GM19099 (cell line): ENCODE measurements around the gene PAX3.

Experiments
- POLR2A ChIP-seq: IDR thresholded peaks from 3 replicates; pipeline ENCODE4 v1.6.1; 2011; ENCODE audit warnings: low read depth; ENCODE audit not compliant: insufficient read length; ENCODE audit errors: extremely low read depth

Gene PAX3

DNA sequence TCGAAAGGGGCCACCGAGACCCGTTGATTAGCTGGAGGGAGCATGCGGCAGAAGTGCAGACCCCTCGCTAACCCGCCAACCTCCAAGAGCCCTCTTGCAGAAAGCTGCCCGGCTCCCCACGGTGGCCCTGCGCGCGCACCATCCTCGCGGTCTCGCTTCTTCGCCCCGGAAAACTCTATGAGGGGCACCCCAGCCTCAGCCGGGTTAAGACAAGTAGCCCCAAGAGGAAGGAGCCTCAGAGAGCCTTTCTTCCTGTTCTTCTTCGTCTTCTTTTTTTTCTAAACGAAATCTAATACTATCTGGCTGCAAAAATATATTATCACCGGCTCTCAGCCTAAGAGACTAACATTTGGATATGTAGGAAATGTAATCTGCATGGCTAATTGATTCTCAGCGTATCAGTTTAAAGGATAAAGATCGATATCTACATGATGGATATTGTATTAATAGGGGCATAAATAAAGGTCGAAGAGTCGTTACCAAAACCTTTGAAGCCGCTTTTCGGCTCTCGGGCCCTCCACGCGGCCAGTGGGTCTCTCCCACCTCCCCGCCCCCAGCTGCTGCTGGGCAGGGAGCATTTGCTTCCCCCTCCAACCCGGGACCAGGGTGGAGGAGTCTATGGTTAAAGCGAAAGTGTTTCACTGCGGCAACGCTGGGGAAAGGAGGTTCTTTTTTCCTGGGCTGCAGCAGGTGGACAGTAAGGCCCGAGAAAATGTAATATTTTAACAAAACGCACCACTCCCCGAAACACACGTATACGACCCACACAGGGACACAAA is 6.1 kb upstream of the PAX3 start:
- TF ChIP-seq POLR2A = no peak

DNA sequence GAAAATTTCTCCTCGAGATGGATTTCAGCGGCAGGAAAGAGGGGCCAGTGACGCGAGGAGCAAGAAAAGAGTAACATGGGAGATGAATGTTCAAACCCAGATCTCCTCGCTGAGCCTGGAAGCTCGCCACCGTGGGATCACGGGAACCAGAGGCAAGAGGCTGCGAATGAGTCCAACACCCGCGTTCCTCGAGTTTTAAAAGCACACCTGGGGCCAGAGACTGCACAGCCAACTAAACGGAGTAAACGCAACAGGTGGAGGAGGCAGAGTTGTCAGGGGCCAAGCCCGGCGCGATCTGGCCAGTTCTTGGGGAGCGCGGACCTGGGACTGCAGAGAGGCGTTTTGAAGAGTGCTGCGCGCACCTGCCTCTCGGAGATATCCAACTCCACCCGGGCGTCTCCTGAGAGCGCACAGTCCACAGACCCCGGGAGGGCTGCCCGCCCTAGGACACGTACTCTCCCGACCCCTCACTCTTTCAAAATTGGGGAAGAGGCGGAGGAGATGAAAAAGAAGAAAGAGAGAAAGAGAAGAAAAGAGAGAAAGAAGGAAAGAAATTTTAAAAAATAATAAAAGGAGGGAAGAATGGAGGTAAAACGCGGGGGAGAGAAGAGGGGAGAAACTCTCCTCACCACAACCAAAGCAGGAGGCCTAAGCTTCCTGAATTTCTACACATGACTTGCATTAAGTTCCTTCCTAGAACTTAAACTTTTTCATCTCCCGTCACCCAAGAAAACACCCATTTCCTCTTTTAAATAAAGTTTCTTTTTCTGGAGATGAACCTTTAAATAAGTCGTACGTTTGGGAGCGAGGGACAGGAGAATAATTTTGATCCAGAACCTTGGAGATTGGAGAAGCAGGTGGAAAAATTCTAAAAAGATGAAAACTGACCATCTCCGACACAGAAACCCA is 5.3 kb upstream of the PAX3 start:
- no peak for TF ChIP-seq POLR2A

DNA sequence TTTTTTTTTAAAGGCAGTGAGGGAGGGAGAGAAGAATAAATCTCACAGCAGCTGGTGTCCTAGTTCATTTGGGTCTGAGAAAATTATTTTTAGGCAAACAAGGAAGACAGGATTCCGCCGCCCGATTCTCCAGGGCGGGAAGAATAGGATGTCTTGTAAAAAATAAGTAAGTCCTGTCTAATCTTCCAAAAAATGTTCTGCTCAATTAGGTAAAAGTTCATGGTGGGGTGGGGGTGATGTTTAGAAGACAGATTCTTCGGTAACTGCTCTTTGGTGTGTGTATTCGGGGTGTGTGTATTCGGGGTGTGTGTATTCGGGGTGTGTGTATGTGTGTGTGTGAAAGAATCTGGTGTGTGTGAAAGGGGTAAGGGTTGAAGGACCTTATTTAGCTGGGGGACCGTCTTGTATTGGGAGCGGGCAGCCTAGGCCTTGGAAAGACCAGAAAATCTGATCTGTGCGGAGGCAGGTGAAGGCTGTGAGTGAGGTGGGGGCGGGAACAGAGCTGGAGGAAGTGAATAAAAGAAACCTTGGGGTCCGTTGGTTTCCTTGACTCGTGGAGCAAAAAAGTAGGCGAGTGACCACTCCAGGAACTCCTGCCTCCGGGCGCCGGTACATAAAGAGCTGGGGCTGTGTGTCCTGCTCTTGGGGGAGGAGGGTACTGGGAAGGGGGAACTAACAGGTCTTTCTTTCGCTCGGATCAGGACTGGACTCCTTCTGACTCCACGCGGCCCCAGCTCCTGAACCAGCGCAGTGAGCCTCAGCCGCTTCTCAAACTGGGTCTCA is 4.4 kb upstream of the PAX3 start:
- TF ChIP-seq POLR2A = no peak

DNA sequence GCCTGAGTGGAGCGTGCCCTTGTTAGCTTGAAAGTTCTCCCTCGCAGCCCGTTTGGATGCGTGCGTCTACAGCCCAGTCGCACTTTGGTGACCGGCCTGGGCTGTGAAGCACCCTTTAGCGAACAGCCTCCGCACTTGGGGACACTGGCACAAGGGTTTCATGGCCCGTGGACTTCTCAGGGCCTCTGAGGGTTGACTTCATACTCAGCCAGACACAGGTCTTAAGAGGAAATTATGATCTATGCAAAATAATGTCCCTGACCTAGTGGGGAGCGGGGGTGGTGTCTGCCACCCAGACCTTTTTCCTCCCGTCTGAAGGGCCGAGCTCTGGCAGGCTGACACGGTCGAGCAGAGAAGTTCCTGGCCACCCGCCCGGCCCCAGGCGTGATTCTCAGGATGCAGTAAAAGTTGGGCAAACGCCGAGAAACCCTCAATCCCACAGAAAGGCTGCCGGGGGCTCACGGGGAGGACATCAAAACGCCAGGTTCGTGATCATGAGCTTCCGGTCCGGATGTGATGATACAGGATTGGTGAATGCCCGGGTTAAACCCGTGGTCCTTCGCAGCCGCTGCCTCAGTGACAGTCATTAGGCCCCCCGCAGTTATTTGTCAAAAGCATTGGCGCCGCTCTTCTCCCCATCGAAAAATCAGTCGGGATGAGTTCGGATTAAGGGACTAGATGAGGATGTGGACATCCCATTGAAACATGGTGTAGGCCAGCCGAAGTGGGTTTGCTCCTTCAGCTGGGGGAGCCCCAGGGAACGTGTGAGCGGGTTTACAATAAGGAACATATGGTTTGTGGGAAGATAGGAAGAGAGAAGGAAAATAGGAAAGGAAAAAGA is 3.6 kb upstream of the PAX3 start:
- no peak for TF ChIP-seq POLR2A

DNA sequence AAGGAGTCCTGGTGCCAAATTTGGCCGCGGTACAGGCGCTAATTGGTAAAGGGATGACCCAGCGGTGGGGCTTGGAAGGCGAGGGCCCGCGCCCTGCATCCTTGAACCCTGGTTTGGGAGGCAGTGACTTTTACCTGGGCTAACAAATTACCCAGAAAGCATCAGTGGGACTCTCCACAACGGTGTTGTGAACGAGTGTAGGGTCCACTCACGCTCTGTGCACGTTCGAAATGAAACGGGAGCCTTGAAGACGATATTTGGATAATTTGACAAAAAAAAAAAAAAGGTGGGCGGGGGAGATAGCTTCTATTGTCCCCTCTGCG is 3.0 kb upstream of the PAX3 start:
- no peak for TF ChIP-seq POLR2A

DNA sequence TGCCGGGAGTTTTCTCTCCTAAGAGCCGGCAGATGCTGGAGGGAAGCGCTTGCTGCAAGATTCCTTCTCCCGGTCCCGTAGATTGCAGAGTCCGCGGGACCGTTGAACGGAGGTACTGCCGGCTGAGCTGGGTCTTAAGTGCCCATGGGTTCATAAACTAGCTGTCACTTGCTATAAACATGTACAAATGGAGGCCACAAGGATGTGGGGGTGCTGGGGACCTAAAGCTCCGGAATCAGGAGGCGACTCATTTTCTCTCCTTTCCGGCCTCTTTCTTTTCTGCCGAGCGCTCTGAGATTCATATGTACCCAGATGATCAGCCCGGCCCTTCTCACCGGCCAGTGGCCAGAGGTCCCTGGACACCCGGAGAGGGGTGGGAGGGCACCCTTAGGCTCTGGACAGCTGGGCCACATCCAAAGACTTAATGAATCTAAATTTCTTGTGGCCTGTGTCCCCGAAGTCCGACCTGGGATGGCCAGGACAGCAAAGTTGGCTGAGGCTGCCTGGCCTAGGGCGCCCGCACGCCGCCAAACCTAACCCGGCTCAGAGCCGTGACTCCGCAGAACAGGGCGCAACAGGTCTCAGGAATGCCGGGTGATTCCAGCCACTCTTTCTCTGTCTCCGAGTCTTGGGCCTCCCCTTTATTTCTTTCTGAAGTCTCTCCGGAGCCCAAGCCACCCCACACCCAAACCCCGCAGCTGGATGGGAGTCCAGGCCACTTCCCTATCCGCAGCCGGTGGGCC is 2.4 kb upstream of the PAX3 start:
- no peak for TF ChIP-seq POLR2A

DNA sequence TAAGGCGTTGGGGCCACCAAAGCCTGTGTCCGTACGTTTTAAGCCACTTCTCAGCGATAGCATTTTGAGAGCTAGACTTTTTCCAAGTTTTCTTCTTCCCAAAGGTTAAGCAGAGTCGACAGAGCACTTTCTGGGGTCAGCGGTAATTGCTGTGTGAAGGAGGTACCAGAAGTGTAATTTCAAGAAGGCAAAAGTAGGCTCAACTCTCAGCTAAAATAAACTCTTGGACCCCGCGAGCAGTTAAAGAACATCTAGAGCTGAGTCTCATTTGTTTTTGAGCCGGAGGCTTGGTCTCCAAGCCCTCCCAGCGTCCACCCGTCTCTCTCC is 1.9 kb upstream of the PAX3 start:
- no peak for TF ChIP-seq POLR2A

DNA sequence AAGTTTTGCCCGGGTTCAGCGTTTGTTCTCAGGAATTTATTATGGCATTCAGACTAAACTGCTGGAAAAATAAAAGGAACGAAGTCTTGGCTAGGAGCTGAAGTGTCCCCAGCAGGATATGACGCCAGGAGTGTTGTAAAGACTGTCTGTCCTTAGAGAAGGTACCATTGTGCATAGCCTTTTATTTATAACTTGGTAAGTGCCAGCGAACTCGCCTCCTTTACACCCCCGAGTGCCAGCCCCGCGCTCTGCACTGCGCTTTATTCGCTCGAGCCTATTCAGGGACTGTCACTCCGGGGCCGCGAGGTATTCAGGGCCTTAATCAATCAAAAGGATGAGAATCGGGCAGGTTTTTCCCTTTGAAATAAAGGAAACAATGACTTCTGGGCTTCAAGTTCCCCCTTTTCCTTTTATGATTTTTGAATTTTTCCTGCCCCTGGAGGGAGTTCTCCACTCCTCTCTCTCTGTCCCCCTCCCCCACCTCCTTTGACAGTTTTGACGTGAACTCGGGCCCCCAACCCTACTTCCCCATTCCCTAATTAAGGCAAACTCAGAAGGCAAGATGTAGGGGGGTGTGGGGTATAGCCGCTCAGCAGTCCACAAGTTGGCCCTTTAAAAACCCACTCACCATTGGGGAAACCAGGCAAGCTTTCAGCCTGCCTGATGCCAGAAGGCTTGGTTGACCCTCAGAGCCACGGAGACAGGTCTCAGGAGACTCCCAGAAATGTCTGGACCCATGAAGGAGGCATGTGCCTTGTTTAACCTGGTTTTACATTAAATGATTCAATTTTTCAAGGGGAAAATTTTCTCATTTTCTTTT is 1.3 kb upstream of the PAX3 start:
- no peak for TF ChIP-seq POLR2A

DNA sequence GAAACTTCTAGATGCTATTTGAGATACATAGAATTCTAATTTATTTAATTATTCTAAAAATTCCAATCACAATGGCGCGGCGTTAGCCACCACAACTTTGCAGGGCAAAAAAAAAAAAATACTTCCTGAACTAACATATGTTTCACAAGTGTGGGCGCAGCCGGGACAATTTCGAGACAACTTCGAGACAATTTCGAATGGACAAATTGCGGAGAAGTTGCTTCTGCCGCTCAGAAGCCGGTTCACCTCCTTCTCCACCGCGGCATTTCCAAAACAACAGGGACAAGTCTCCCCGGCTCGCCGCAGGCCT is 842 bp downstream of the PAX3 start:
- TF ChIP-seq POLR2A = no peak

DNA sequence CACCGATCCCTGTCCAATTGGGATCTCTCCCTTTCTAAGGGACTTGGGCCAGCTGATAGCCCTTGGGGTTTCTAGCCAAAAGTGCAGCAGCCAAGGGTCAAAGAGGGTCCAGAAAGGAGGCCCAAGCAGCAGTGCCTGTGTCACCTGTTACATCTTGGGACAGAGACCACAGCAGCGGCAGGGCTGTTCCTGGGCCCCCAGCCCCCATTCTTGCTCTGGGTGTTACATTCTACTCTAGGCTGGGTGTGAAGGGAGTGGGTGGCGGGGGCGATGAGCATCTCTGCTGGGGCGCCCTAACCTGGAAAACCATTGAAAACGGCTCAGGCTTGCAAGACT is 1.2 kb downstream of the PAX3 start:
- TF ChIP-seq POLR2A = no peak

DNA sequence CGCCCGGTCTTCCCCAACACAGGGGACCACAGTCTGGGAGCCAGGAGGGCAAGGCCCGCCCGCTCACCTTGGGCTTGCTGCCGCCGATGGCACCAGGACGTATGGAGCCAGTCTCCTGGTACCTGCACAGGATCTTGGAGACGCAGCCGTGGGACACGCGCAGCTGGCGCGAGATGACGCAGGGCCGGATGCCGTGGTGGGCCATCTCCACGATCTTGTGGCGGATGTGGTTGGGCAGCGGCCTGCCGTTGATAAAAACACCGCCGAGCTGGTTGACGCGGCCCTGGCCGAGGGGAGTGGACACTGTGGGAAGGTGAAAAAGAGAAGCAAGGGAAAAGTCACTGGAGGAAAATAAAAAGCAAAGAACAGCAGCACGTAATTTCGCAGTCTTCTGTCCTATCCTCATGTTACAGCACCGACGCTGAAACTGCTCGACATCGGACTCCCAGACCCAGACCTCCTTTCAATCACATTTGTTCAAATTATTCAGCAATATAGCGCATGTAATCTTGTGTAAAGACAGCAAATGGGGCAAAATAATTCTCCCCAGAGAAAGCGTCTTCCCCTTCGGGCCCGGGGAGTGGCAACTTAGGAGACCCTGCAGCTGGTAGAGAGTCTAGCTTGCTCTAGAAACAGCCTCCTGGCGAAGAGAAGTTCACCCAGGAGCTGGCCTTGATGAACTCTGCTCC is 1.7 kb downstream of the PAX3 start:
- no peak for TF ChIP-seq POLR2A

DNA sequence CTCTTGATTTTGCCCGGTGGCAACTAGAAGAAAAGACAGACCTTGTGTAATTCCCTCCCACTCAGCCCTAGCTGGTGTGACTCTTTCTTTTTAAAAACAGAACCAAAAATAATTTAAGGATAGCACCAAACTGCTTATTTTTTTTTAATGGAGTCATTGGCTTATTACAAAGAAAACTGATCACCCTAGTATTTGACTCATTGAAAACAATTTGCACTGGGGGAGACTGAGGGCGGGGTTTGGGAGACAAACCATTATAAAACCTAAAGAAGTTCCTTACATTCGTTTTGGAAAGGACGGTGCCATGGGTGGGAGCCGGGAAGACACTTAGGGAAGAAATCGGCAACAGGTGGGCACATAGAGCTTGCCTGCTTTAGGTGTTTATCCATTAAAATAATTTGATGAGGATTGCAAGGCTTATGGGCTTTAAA is 2.5 kb downstream of the PAX3 start:
- no peak for TF ChIP-seq POLR2A
